H1 (cell line): ENCODE data around the gene RPS19. TPM values are rescaled to one million over a fixed set of nuclear protein-coding genes. Genes with fewer than 3 reads are reported as not detected.

Source experiments
- CTCF ChIA-PET: fragments of 300-600 bp; sonication (Branson Sonifier 250); formaldehyde crosslinking; loops from one replicate; lab custom pipeline; 2021; ENCODE audit not compliant: partially characterized antibody; lab: Charles Lee
- POLR2A ChIA-PET: fragments of 300-600 bp; sonication (Branson Sonifier 250); formaldehyde crosslinking; loops from one replicate; lab custom pipeline; 2021; ENCODE audit warnings: inconsistent platforms; ENCODE audit not compliant: partially characterized antibody; lab: Charles Lee
- DNase-seq, 2 experiments: peaks; one replicate each; pipeline versions ENCODE4 v3.0.0 to v3.0.0-alpha.2; 2010 to 2022; ENCODE audit warnings: low spot score in 2 of 2, low read depth in 1 of 2, mixed read lengths in 1 of 2
- FAIRE-seq: peaks from 2 replicates; lab custom pipeline; 2011; peaks lifted over from hg19 to GRCh38; lab: Jason Lieb, UNC
- H2AFZ ChIP-seq: 2 replicates; pipeline ENCODE4 v1.8.1; 2012; ENCODE audit warnings: low read length, inconsistent platforms
- H2AK5ac ChIP-seq: 2 replicates; pipeline ENCODE4 v1.6.1; 2013; ENCODE audit warnings: low read depth, low read length
- H2BK120ac ChIP-seq: replicated peaks from 2 replicates; pipeline ENCODE3; 2013; ENCODE audit warnings: low read depth, low read length, inconsistent platforms
- H2BK12ac ChIP-seq: 2 replicates; pipeline ENCODE4 v1.6.1; 2013; ENCODE audit warnings: low read depth, low read length
- H2BK15ac ChIP-seq: 2 replicates; pipeline ENCODE4 v1.6.1; 2013; ENCODE audit warnings: low read length
- H2BK20ac ChIP-seq: 2 replicates; pipeline ENCODE4 v1.6.1; 2013; ENCODE audit warnings: low read length
- H2BK5ac ChIP-seq: 2 replicates; pipeline ENCODE4 v1.6.1; 2013; ENCODE audit warnings: low read depth, low read length
- H3K14ac ChIP-seq: 2 replicates; pipeline ENCODE4 v1.6.1; 2013; ENCODE audit warnings: inconsistent platforms; ENCODE audit not compliant: insufficient read length
- H3K18ac ChIP-seq: 2 replicates; pipeline ENCODE4 v1.6.1; 2013; ENCODE audit warnings: low read length; ENCODE audit errors: extremely low read depth
- H3K23ac ChIP-seq: 2 replicates; pipeline ENCODE4 v1.6.1; 2013; ENCODE audit warnings: inconsistent platforms; ENCODE audit not compliant: insufficient read length
- H3K23me2 ChIP-seq: 2 replicates; pipeline ENCODE4 v1.6.1; 2013; ENCODE audit warnings: low read depth, low read length
- H3K27ac ChIP-seq: 2 replicates; pipeline ENCODE4 v1.6.1; 2011; ENCODE audit warnings: low read depth, low read length, inconsistent platforms
- H3K27me3 ChIP-seq, 4 experiments: replicated peaks in 1 of 4; 1 replicate in 1 of 4; 2 replicates in 3 of 4; pipeline versions ENCODE4 v1.6.1 to v1.8.1; 2011 to 2013; ENCODE audit warnings: low read length in 3 of 4, mild to moderate bottlenecking in 3 of 4, inconsistent platforms in 2 of 4, mixed read lengths in 2 of 4, moderate library complexity in 1 of 4; ENCODE audit not compliant: control insufficient read depth in 3 of 4, insufficient read depth in 3 of 4; ENCODE audit errors: extremely low read depth in 1 of 4
- H3K36me3 ChIP-seq, 4 experiments: 2 replicates each; pipeline versions ENCODE4 v1.6.1 to v1.8.1; 2011 to 2013; ENCODE audit warnings: mild to moderate bottlenecking in 4 of 4, low read length in 3 of 4, moderate library complexity in 2 of 4, control low read depth in 1 of 4, inconsistent platforms in 1 of 4; ENCODE audit not compliant: insufficient read depth in 4 of 4, control insufficient read depth in 2 of 4
- H3K4ac ChIP-seq: replicated peaks from 2 replicates; pipeline ENCODE3; 2013; ENCODE audit warnings: low read length, low read depth, mixed read lengths, inconsistent platforms; ENCODE audit not compliant: insufficient read length
- H3K4me1 ChIP-seq, 4 experiments: replicated peaks in 1 of 4; 1 replicate in 1 of 4; 2 replicates in 3 of 4; pipeline versions ENCODE4 v1.6.1 to v1.8.1; 2011 to 2013; ENCODE audit warnings: low read length in 3 of 4, inconsistent platforms in 2 of 4, mixed read lengths in 1 of 4; ENCODE audit not compliant: insufficient read depth in 4 of 4, control insufficient read depth in 3 of 4
- H3K4me2 ChIP-seq, 2 experiments: 2 replicates each; pipeline versions ENCODE4 v1.6.1 to v1.8.1; 2011 to 2013; ENCODE audit warnings: low read depth in 2 of 2, low read length in 2 of 2, control low read depth in 1 of 2, inconsistent platforms in 1 of 2, mild to moderate bottlenecking in 1 of 2; ENCODE audit not compliant: insufficient read depth in 1 of 2
- H3K4me3 ChIP-seq, 4 experiments: fragments of 200-600, 300-600 bp in 1 of 4; sonication (generic), shearing (Covaris generic), sonication (Bioruptor Twin) in 1 of 4; 2 replicates each; pipeline versions ENCODE4 v1.5.1 to v1.8.1; 2011 to 2016; ENCODE audit warnings: low read length in 4 of 4, low read depth in 3 of 4, control low read depth in 2 of 4, inconsistent platforms in 2 of 4, mild to moderate bottlenecking in 2 of 4, mixed read lengths in 1 of 4, moderate library complexity in 1 of 4; ENCODE audit not compliant: insufficient read depth in 2 of 4; ENCODE audit errors: extremely low read depth in 1 of 4
- H3K56ac ChIP-seq: replicated peaks from 2 replicates; pipeline ENCODE3; 2013; ENCODE audit warnings: low read depth, mild to moderate bottlenecking, mixed read lengths, low read length, inconsistent platforms; ENCODE audit not compliant: insufficient read length
- H3K79me1 ChIP-seq: 2 replicates; pipeline ENCODE4 v1.6.1; 2013; ENCODE audit warnings: low read depth, low read length, control low read depth
- H3K79me2 ChIP-seq, 2 experiments: 2 replicates each; pipeline versions ENCODE4 v1.6.1 to v1.8.1; 2012 to 2013; ENCODE audit warnings: low read length in 2 of 2, mild to moderate bottlenecking in 2 of 2, inconsistent platforms in 1 of 2; ENCODE audit not compliant: insufficient read depth in 2 of 2, control insufficient read depth in 1 of 2
- H3K9ac ChIP-seq, 4 experiments: replicated peaks in 1 of 4; 1 replicate in 1 of 4; 2 replicates in 3 of 4; pipeline versions ENCODE4 v1.6.1 to v1.8.1; 2011 to 2013; ENCODE audit warnings: low read depth in 3 of 4, low read length in 3 of 4, control low read depth in 2 of 4, mild to moderate bottlenecking in 2 of 4, moderate library complexity in 2 of 4, inconsistent platforms in 1 of 4; ENCODE audit errors: extremely low read depth in 1 of 4
- H3K9me3 ChIP-seq, 2 experiments: 2 replicates each; pipeline versions ENCODE4 v1.6.1 to v1.8.1; 2012 to 2013; ENCODE audit warnings: mild to moderate bottlenecking in 2 of 2, moderate library complexity in 2 of 2, control low read depth in 1 of 2, inconsistent platforms in 1 of 2, low read depth in 1 of 2, low read length in 1 of 2, mixed read lengths in 1 of 2; ENCODE audit not compliant: insufficient read depth in 2 of 2
- H4K20me1 ChIP-seq, 2 experiments: replicated peaks in 1 of 2; 2 replicates each; pipeline versions ENCODE3 to v1.8.1; 2011 to 2013; ENCODE audit warnings: inconsistent platforms in 2 of 2, low read length in 2 of 2, mild to moderate bottlenecking in 1 of 2; ENCODE audit not compliant: insufficient read depth in 2 of 2, control insufficient read depth in 1 of 2
- H4K5ac ChIP-seq: 2 replicates; pipeline ENCODE4 v1.6.1; 2013; ENCODE audit warnings: low read length, low read depth, mixed read lengths, inconsistent platforms; ENCODE audit not compliant: insufficient read length
- H4K8ac ChIP-seq: 2 replicates; pipeline ENCODE4 v1.8.0; 2013; ENCODE audit warnings: mild to moderate bottlenecking, moderate library complexity, low read length, inconsistent platforms; ENCODE audit not compliant: insufficient read depth; ENCODE audit errors: extremely low read depth
- H4K91ac ChIP-seq: replicated peaks from 2 replicates; pipeline ENCODE3; 2013; ENCODE audit warnings: low read length, mixed read lengths, inconsistent platforms; ENCODE audit not compliant: insufficient read length
- GTF2F1 ChIP-seq: IDR thresholded peaks from 2 replicates; pipeline ENCODE4 v1.6.1; 2012; ENCODE audit warnings: low read depth, low read length, improper control_type of control experiment, borderline replicate concordance
- HDAC2 ChIP-seq, 2 experiments: fragments of 300-600 bp in 1 of 2; sonication (generic) in 1 of 2; IDR thresholded peaks; 2 replicates each; pipeline ENCODE4 v1.6.1; 2011 to 2012; ENCODE audit warnings: low read depth in 2 of 2, low read length in 2 of 2, mild to moderate bottlenecking in 2 of 2, moderate library complexity in 2 of 2, borderline replicate concordance in 1 of 2, inconsistent platforms in 1 of 2
- JUN ChIP-seq: IDR thresholded peaks from 2 replicates; pipeline ENCODE4 v1.6.1; 2011; ENCODE audit warnings: low read depth, mild to moderate bottlenecking, improper control_type of control experiment, low read length
- NRF1 ChIP-seq: IDR thresholded peaks from 2 replicates; pipeline ENCODE4 v1.6.1; 2011; ENCODE audit warnings: mild to moderate bottlenecking, low read depth, low read length, improper control_type of control experiment
- PHF8 ChIP-seq: fragments of 200-600 bp; sonication (generic); conservative IDR thresholded peaks from 2 replicates; pipeline ENCODE4 v1.7.1; 2012; ENCODE audit warnings: low read depth, mild to moderate bottlenecking, inconsistent platforms, low read length, moderate library complexity
- RNF2 ChIP-seq: fragments of 200-900, 300-1000 bp; sonication (generic); IDR thresholded peaks from 2 replicates; pipeline ENCODE4 v1.7.1; 2016; ENCODE audit warnings: borderline replicate concordance, low read depth, mild to moderate bottlenecking, antibody characterized with exemption, low read length; ENCODE audit not compliant: poor library complexity, severe bottlenecking; ENCODE audit errors: missing control alignments
- SP4 ChIP-seq: IDR thresholded peaks from 2 replicates; pipeline ENCODE4 v1.6.1; 2012; ENCODE audit warnings: low read length, inconsistent platforms
- SUZ12 ChIP-seq: fragments of 200-600 bp; sonication (generic); IDR thresholded peaks from 2 replicates; pipeline ENCODE4 v1.6.1; 2012; ENCODE audit warnings: mild to moderate bottlenecking, inconsistent platforms, low read length, moderate library complexity, mixed read lengths
- TEAD4 ChIP-seq: IDR thresholded peaks from 2 replicates; pipeline ENCODE4 v1.6.1; 2012; ENCODE audit warnings: low read depth, low read length, inconsistent platforms, mixed read lengths
- WGBS, 2 experiments: shearing (Covaris generic) in 1 of 2; methylation state at CpG; one replicate each; pipeline versions ENCODE4 v1.1.6 to v1.1.7; 2013 to 2015; ENCODE audit warnings: low lambda C conversion rate in 2 of 2, mixed read lengths in 2 of 2, inconsistent platforms in 1 of 2, low coverage in 1 of 2, missing lambda C conversion rate in 1 of 2; ENCODE audit not compliant: insufficient replicate concordance in 2 of 2, insufficient coverage in 1 of 2, insufficient read length in 1 of 2; ENCODE audit errors: extremely low coverage in 1 of 2, missing lambda C conversion rate in 1 of 2; 5-methylcytosine and 5-hydroxymethylcytosine counted together
- polyA plus RNA-seq, 7 experiments: library from polyadenylated mRNA; depleted of rRNA in 3 of 7; stranded (reverse) in 5 of 7; unstranded in 2 of 7; fragments of >200 nt in 5 of 7; fragments of 200-250 nt in 2 of 7; gene quantifications; 1 replicate in 5 of 7; 2 replicates in 1 of 7; 4 replicates in 1 of 7; pipeline versions ENCODE4 v1.2.1 to v1.2.3, GENCODE V29; 2011 to 2013; ENCODE audit warnings: missing spikeins in 2 of 7, mixed read lengths in 2 of 7
- total RNA-seq: library from RNA; stranded (reverse); fragmentation: NEBNext Ultra II Directional; extraction: Animal tissue kit (Norgen Biotek cat#: 25700); gene quantifications from 2 replicates; pipeline ENCODE4 v1.2.1, GENCODE V29; 2021

RPS19 gene
- total and polyA plus RNA-seq, 2 of the 8 experiments (the other 6 are each of a cell fraction or from before 2014, with no cell fraction given), result 2,817 to 5,751 TPM

DNA sequence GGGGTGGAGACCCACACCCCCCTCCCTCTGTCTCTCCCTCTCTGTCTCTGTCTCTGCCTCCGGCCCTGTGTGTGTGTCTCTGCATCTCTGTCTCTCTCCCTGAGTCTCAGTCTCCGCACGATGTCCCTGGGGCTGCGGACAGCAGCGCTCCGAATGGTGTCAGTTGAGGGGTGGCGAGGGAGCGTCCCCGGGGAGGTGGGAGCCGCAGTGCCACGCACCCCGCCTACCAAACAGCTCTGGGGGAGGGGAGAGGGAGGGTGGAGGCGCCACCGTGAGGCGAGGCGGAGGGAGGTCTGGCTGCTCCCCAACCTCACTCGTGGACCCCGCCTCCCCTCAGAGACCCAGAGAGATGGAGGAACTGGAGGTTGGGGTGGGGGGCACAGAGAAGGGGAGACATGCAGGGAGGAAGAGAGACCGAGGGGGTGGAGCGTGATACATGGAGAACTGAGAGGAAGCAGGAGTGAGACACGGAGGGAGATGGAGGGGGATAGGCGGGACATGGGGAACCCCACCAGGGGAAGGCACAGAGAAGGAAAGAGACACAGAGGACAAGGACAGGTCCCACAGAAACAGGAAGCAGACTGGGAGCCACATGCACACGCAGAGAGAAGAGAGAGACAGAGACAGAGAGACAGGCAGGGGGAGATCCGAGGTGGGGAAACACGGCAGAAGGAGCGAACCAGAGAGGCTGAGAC lies 61.0 kb downstream of the RPS19 start:
- H3K4me3 ChIP-seq, result peak overlapping the region in 3 of 4 experiments; percentile 3 to 19 (median 11); a peak in 3 of 8 replicates
- no peak overlapping the region for H2AFZ ChIP-seq
- WGBS, 2 experiments, result 21% methylated on average over 11 of the region's 26 CpGs; no CpG with 5 or more reads in 1 of the 2 experiments
- no peak overlapping the region; the same call in 1 of the 2 replicates for H2BK5ac ChIP-seq
- H2AK5ac ChIP-seq, result no peak overlapping the region
- H4K8ac ChIP-seq, result peak overlapping the region; percentile 74
- H2BK15ac ChIP-seq, result peak overlapping the region; percentile 85; the same call in 1 of the 2 replicates
- H3K4me1 ChIP-seq, result peaks cover 0 to 14% (median 7%) of the 10 kb centered on the region in 4 experiments; a peak in 6 of 7 replicates
- DNase-seq (no peak), FAIRE-seq (no peak)
- POLR2A ChIA-PET, result interaction anchor here (0.5 to 3.8 kb wide), 8 partner anchors 10 to 87 kb away, joined by 3 to 20 read pairs (median 4); partner anchors contain the start of genes RABAC1 and RPS19
- no peaks in the 10 kb centered on the region; the same call in 1 of the 2 replicates for H3K79me1 ChIP-seq
- peak overlapping the region; percentile 75; the same call in 1 of the 2 replicates for H2BK12ac ChIP-seq
- H3K27ac ChIP-seq, result no peak overlapping the region
- H3K23ac ChIP-seq, result no peak overlapping the region
- H3K14ac ChIP-seq, result no peak overlapping the region
- H3K27me3 ChIP-seq, result peaks cover 64 to 99% (median 95%) of the 10 kb centered on the region in 4 experiments
- H4K91ac ChIP-seq, result no peak overlapping the region
- no peak overlapping the region for H2BK120ac ChIP-seq
- H3K56ac ChIP-seq, result no peak overlapping the region
- H3K9me3 ChIP-seq, result no peaks in the 10 kb centered on the region
- H3K4me2 ChIP-seq, result peak overlapping the region; percentile 23 to 44; a peak in 3 of 4 replicates
- no peak overlapping the region for H4K5ac ChIP-seq
- no peak overlapping the region for H3K9ac ChIP-seq
- H3K4ac ChIP-seq, result no peak overlapping the region
- H3K18ac ChIP-seq, result no peak overlapping the region; the same call in 1 of the 2 replicates
- H3K79me2 ChIP-seq, result no peaks in the 10 kb centered on the region
- CTCF ChIA-PET, result interaction anchor here (1.2 to 2.1 kb wide), 5 partner anchors 11 to 36 kb away, joined by 3 to 9 read pairs (median 5); no protein-coding TSS in a partner anchor
- no peaks in the 10 kb centered on the region for H3K36me3 ChIP-seq
- H4K20me1 ChIP-seq, result peaks cover 6 to 48% of the 10 kb centered on the region in 2 experiments
- no peak overlapping the region; the same call in 1 of the 2 replicates for H2BK20ac ChIP-seq
- H3K23me2 ChIP-seq, result peaks cover 13% of the 10 kb centered on the region
- peak; percentile 57 for TF ChIP-seq RNF2
- TF ChIP-seq SP4, result no peak
- no peak for TF ChIP-seq PHF8
- no peak for TF ChIP-seq JUN
- no peak for TF ChIP-seq TEAD4
- TF ChIP-seq HDAC2 (IDR thresholded peaks at IDR 0.05; ENCODE audit: borderline replicate concordance in 1 of 2, low read depth in 2 of 2, low read length in 2 of 2), result no peak
- peak; percentile 71 for TF ChIP-seq SUZ12
- no peak for TF ChIP-seq NRF1
- no peak for TF ChIP-seq GTF2F1
